Vagina (tissue), 2 donors: ENCODE data around the gene ABR.

Experiments used
- CTCF ChIP-seq, 3 experiments: fragments of 450-650 bp in 2 of 3; fragments of 200-600 bp in 1 of 3; sonication (generic) in 1 of 3; IDR thresholded peaks; one replicate each; pipeline ENCODE4 v1.5.1; 2017 to 2019; ENCODE audit warnings: antibody characterized with exemption in 3 of 3, mild to moderate bottlenecking in 2 of 3, moderate library complexity in 2 of 3
- POLR2A ChIP-seq, 2 donors: fragments of 450-650 bp; IDR thresholded peaks; one replicate each; pipeline ENCODE4 v1.6.1; 2017; ENCODE audit warnings: antibody characterized with exemption in 2 of 2, mild to moderate bottlenecking in 2 of 2, moderate library complexity in 2 of 2

DNA sequence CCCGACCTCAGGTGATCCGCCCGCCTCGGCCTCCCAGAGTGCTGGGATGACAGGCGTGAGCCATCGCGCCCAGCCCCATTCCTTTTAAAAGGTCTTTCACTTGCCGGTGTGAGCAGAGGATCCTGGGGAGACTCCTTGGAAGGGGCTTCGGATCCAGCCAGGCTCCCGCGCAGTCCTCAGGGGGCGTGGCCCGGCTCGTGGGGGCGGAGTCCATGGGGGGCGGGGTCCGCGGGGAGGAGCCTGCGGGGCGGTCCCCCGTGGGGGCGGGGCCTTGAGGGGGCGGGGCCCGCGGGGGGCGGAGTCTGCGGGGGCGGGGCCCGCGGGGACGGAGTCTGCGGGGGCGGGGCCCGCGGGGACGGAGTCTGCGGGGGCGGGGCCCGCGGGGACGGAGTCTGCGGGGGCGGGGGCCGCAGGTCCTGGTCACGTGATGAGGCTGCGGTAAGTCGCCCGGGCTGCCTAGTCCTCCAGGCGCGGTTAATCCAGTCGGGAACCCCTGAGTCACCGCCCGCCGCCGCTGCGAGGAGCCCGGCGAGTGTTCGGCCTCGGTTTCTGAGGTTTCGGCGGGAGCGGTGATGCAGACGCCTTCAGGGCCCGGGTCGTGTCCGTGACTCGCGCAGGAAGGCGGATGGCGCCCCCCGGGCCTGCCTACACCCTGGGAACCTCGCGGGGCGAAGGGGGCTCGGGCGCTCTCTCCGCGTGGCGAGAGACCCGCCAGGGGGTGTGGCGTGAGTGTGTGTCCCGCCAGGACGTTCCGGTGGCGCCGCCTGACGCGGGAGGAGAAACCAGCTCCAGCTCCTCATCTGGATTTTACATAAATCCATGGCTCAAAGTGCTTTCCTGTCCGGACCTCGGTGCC lies 23.6 kb upstream of the ABR start:
- TF ChIP-seq CTCF (IDR thresholded peaks at IDR 0.05) (no peak), POLR2A (IDR thresholded peaks at IDR 0.05) (no peak)
